Activated gamma-delta T cell (primary cell): ENCODE data around the gene SGCD.

Source experiments
- DNase-seq: peaks from one replicate; lab custom pipeline; 2025; lab: John Stamatoyannopoulos, UW

SGCD gene

GRCh38 chr5:156694598-156694997 lies 367.6 kb downstream of the SGCD start:
- no peak for DNase-seq

- no peak for DNase-seq
These were observed 368.8 kb downstream of the SGCD start for GRCh38 chr5:156695774-156696173.

- DNase-seq: no peak
These were observed 371.4 kb downstream of the SGCD start for GRCh38 chr5:156698323-156698722.

GRCh38 chr5:156699147-156699546 lies 372.2 kb downstream of the SGCD start:
- no peak for DNase-seq

- no peak for DNase-seq
These were observed 377.2 kb downstream of the SGCD start for GRCh38 chr5:156704139-156704538.

- no peak for DNase-seq
These were observed 379.7 kb downstream of the SGCD start for GRCh38 chr5:156706631-156707030.

- no peak for DNase-seq
These were observed 380.8 kb downstream of the SGCD start for GRCh38 chr5:156707750-156708149.

GRCh38 chr5:156715287-156715686 lies 388.3 kb downstream of the SGCD start:
- DNase-seq: no peak

GRCh38 chr5:156716591-156717380 lies 389.8 kb downstream of the SGCD start:
- no peak for DNase-seq

GRCh38 chr5:156718985-156719384 lies 392.0 kb downstream of the SGCD start:
- DNase-seq: no peak

GRCh38 chr5:156722358-156722757 lies 395.4 kb downstream of the SGCD start:
- no peak for DNase-seq

GRCh38 chr5:156735477-156735876 lies 408.5 kb downstream of the SGCD start:
- DNase-seq: no peak

GRCh38 chr5:156741516-156741915 lies 414.6 kb downstream of the SGCD start:
- no peak for DNase-seq

GRCh38 chr5:156753846-156754245 lies 426.9 kb downstream of the SGCD start:
- DNase-seq: no peak

GRCh38 chr5:156755421-156756087 lies 428.6 kb downstream of the SGCD start:
- no peak for DNase-seq

GRCh38 chr5:156758011-156758791 lies 431.2 kb downstream of the SGCD start:
- DNase-seq: no peak

- no peak for DNase-seq
These were observed 432.2 kb downstream of the SGCD start for GRCh38 chr5:156759156-156759555.

GRCh38 chr5:156762771-156763170 lies 435.8 kb downstream of the SGCD start:
- no peak for DNase-seq

- no peak for DNase-seq
These were observed 437.4 kb downstream of the SGCD start for GRCh38 chr5:156764176-156764971.

GRCh38 chr5:156774273-156774672 lies 447.3 kb downstream of the SGCD start:
- DNase-seq: no peak

GRCh38 chr5:156778139-156778706 lies 451.3 kb downstream of the SGCD start:
- DNase-seq: no peak

GRCh38 chr5:156778752-156779151 lies 451.8 kb downstream of the SGCD start:
- no peak for DNase-seq
